Caco-2 (cell line): ENCODE measurements around the gene CHIT1. TPM values are rescaled to one million over a fixed set of nuclear protein-coding genes. Genes with fewer than 3 reads are reported as not detected.

Source experiments
- BruUV-seq: library from RNA; stranded (reverse); fragments of 400-500 nt; replicated peaks from 2 replicates; lab custom pipeline; 2021; lab: Mats Ljungman, UMichigan
- CTCF ChIA-PET: fragments of 300-600 bp; sonication (Branson Sonifier 250); formaldehyde crosslinking; loops from one replicate; lab custom pipeline; 2022; ENCODE audit warnings: antibody characterized with exemption; lab: Charles Lee
- POLR2A ChIA-PET: fragments of 300-600 bp; sonication (Branson Sonifier 250); formaldehyde crosslinking; loops from one replicate; lab custom pipeline; 2022; ENCODE audit warnings: antibody characterized with exemption; lab: Charles Lee
- DNase-seq, 2 experiments: peaks; one replicate each; pipeline versions ENCODE4 v3.0.0 to v3.0.0-alpha.2; 2020 to 2022
- H3K27me3 ChIP-seq: replicated peaks from 2 replicates; pipeline ENCODE4 v1.6.0; 2011; ENCODE audit warnings: low read length; ENCODE audit not compliant: control insufficient read depth, insufficient read depth
- H3K36me3 ChIP-seq: 2 replicates; pipeline ENCODE4 v1.5.1; 2011; ENCODE audit warnings: low read length; ENCODE audit not compliant: control insufficient read depth, insufficient read depth
- H3K4me1 ChIP-seq: fragments of 250-450 bp; sonication (Bioruptor Pico); 2 replicates; pipeline ENCODE4 v1.5.1; 2020; ENCODE audit warnings: mild to moderate bottlenecking
- H3K4me3 ChIP-seq: 2 replicates; pipeline ENCODE4 v1.5.1; 2011; ENCODE audit warnings: low read depth, mild to moderate bottlenecking, control low read depth, low read length
- H3K9me3 ChIP-seq: fragments of 250-450 bp; sonication (Bioruptor Pico); 2 replicates; pipeline ENCODE4 v1.5.1; 2020; ENCODE audit warnings: mild to moderate bottlenecking, moderate library complexity
- H3K27ac Mint-ChIP-seq: one replicate; pipeline ENCODE4 v1.8.0; 2022; ENCODE audit warnings: mixed read lengths; ENCODE audit not compliant: unreplicated experiment
- H3K27me3 Mint-ChIP-seq: one replicate; pipeline ENCODE4 v1.8.0; 2022; ENCODE audit warnings: mixed read lengths; ENCODE audit not compliant: insufficient read depth, unreplicated experiment
- H3K36me3 Mint-ChIP-seq: one replicate; pipeline ENCODE4 v1.8.0; 2022; ENCODE audit warnings: mild to moderate bottlenecking, mixed read lengths; ENCODE audit not compliant: insufficient read depth, unreplicated experiment
- H3K4me1 Mint-ChIP-seq: one replicate; pipeline ENCODE4 v1.8.0; 2022; ENCODE audit warnings: low read depth, mixed read lengths; ENCODE audit not compliant: unreplicated experiment
- H3K4me3 Mint-ChIP-seq: one replicate; pipeline ENCODE4 v1.8.0; 2022; ENCODE audit warnings: mild to moderate bottlenecking, moderate library complexity, mixed read lengths; ENCODE audit not compliant: unreplicated experiment
- H3K9me3 Mint-ChIP-seq: one replicate; pipeline ENCODE4 v1.8.0; 2022; ENCODE audit warnings: mixed read lengths; ENCODE audit not compliant: unreplicated experiment
- CTCF ChIP-seq, 2 experiments: fragments of 200-600 bp in 1 of 2; IDR thresholded peaks; 1 replicate in 1 of 2; 2 replicates in 1 of 2; pipeline versions ENCODE4 v1.5.1 to v1.8.0; 2011 to 2022; ENCODE audit warnings: antibody characterized with exemption in 1 of 2, control low read depth in 1 of 2, inconsistent platforms in 1 of 2, low read depth in 1 of 2, low read length in 1 of 2, mild to moderate bottlenecking in 1 of 2, moderate library complexity in 1 of 2; ENCODE audit not compliant: insufficient read depth in 1 of 2, severe bottlenecking in 1 of 2, unreplicated experiment in 1 of 2
- intact Hi-C: fragments of 100-400 bp; cut with micrococcal nuclease; formaldehyde crosslinking; loops from one replicate; pipeline ENCODE4 v1.10.0; 2022; ENCODE audit not compliant: unreplicated experiment
- total RNA-seq: library from RNA; stranded (reverse); gene quantifications from 2 replicates; pipeline ENCODE4 v1.2.3, GENCODE V29; 2022

Gene CHIT1
- total RNA-seq, 1 experiment from 2014 or later: not detected

- H3K4me1 Mint-ChIP-seq: peaks cover 4% of the 10 kb centered on the region
- intact Hi-C loops: loop anchor here (1.0 to 5.0 kb wide), 6 partner anchors 17 to 214 kb away; partner anchors contain the start of gene BTG2
- no peaks in the 10 kb centered on the region for H3K9me3 ChIP-seq
- no peaks in the 10 kb centered on the region for H3K27me3 Mint-ChIP-seq
- ChIA-PET POLR2A (interaction anchor here (0.6 to 0.7 kb wide), 3 partner anchors 28 to 54 kb away, joined by 3 to 4 read pairs (median 4); partner anchors contain the start of gene BTG2), CTCF (interaction anchor here (0.6 to 1.5 kb wide), 24 partner anchors 11 to 422 kb away, joined by 3 to 61 read pairs (median 6); partner anchors contain the start of gene BTG2)
- peaks cover 17% of the 10 kb centered on the region for H3K4me1 ChIP-seq
- BruUV-seq: no TSS peak
- H3K4me3 ChIP-seq: no peak overlapping the region
- H3K27me3 ChIP-seq: no peaks in the 10 kb centered on the region
- no peaks in the 10 kb centered on the region for H3K36me3 Mint-ChIP-seq
- TF ChIP-seq CTCF (IDR thresholded peaks at IDR 0.05; ENCODE audit: insufficient read depth in 1 of 2, low read depth in 1 of 2, low read length in 1 of 2, severe bottlenecking in 1 of 2, unreplicated experiment in 1 of 2): peak; percentile 95 to 97
- H3K4me3 Mint-ChIP-seq: no peak overlapping the region
- H3K9me3 Mint-ChIP-seq: no peaks in the 10 kb centered on the region
- no peaks in the 10 kb centered on the region for H3K36me3 ChIP-seq
- H3K27ac Mint-ChIP-seq: no peak overlapping the region
- peak; percentile 84 to 92 for DNase-seq
These were observed 43.9 kb upstream of the CHIT1 start for GRCh38 chr1:203273206-203273868.

- H3K4me3 ChIP-seq: no peak overlapping the region
- no peaks in the 10 kb centered on the region for H3K27me3 ChIP-seq
- H3K9me3 ChIP-seq: no peaks in the 10 kb centered on the region
- DNase-seq: no peak
- TF ChIP-seq CTCF (IDR thresholded peaks at IDR 0.05; ENCODE audit: insufficient read depth in 1 of 2, low read depth in 1 of 2, low read length in 1 of 2, severe bottlenecking in 1 of 2, unreplicated experiment in 1 of 2): no peak
- Mint-ChIP-seq H3K4me1 (peaks cover 4% of the 10 kb centered on the region), H3K27ac (no peak overlapping the region), H3K4me3 (no peak overlapping the region), H3K36me3 (no peaks in the 10 kb centered on the region), H3K9me3 (no peaks in the 10 kb centered on the region), H3K27me3 (no peaks in the 10 kb centered on the region)
- no peaks in the 10 kb centered on the region for H3K36me3 ChIP-seq
- intact Hi-C loops: loop anchor here (1.0 to 5.0 kb wide), 6 partner anchors 18 to 215 kb away; partner anchors contain the start of gene BTG2
- CTCF ChIA-PET: interaction anchor here (0.6 to 1.5 kb wide), 24 partner anchors 12 to 422 kb away, joined by 3 to 61 read pairs (median 6); partner anchors contain the start of gene BTG2
- H3K4me1 ChIP-seq: peaks cover 13% of the 10 kb centered on the region
- BruUV-seq: no TSS peak
- POLR2A ChIA-PET: interaction anchor here (0.6 to 0.7 kb wide), 3 partner anchors 29 to 55 kb away, joined by 3 to 4 read pairs (median 4); partner anchors contain the start of gene BTG2
These were observed 43.2 kb upstream of the CHIT1 start for GRCh38 chr1:203272633-203273205.

- CTCF ChIA-PET: interaction anchor here (0.6 to 1.5 kb wide), 7 partner anchors 19 to 265 kb away, joined by 3 to 61 read pairs (median 8); partner anchors contain the start of genes BTG2 and TMEM183A
- H3K9me3 Mint-ChIP-seq: no peaks in the 10 kb centered on the region
- no peak for TF ChIP-seq CTCF (IDR thresholded peaks at IDR 0.05; ENCODE audit: insufficient read depth in 1 of 2, low read depth in 1 of 2, low read length in 1 of 2, severe bottlenecking in 1 of 2, unreplicated experiment in 1 of 2)
- intact Hi-C loops: loop anchor here (2.0 to 5.0 kb wide), 2 partner anchors 169 to 215 kb away; no protein-coding TSS in a partner anchor
- no peaks in the 10 kb centered on the region for H3K9me3 ChIP-seq
- H3K36me3 Mint-ChIP-seq: no peaks in the 10 kb centered on the region
- no peaks in the 10 kb centered on the region for H3K27me3 ChIP-seq
- POLR2A ChIA-PET: no interaction called here
- no peaks in the 10 kb centered on the region for H3K36me3 ChIP-seq
- BruUV-seq: no TSS peak
- no peak overlapping the region for H3K27ac Mint-ChIP-seq
- H3K4me3 Mint-ChIP-seq: no peak overlapping the region
- peaks cover 13% of the 10 kb centered on the region for H3K4me1 ChIP-seq
- peaks cover 10% of the 10 kb centered on the region for H3K4me1 Mint-ChIP-seq
- no peak for DNase-seq
- H3K4me3 ChIP-seq: no peak overlapping the region
- no peaks in the 10 kb centered on the region for H3K27me3 Mint-ChIP-seq
These were observed 42.6 kb upstream of the CHIT1 start for GRCh38 chr1:203271962-203272632.
